ENCODE results near the gene USP44.
A peak's percentile ranks its signal among the peaks of the same experiment; 100 is the strongest.
"Not testable (repeated sequence)": the region's sequence is repeated elsewhere in the genome, so short reads cannot be mapped to it uniquely, and the experiment has no call there.

USP44 gene

GRCh38 chr12:95505039-95505438 is 46.2 kb downstream of the USP44 start:
- no peak for DNase-seq

DNA sequence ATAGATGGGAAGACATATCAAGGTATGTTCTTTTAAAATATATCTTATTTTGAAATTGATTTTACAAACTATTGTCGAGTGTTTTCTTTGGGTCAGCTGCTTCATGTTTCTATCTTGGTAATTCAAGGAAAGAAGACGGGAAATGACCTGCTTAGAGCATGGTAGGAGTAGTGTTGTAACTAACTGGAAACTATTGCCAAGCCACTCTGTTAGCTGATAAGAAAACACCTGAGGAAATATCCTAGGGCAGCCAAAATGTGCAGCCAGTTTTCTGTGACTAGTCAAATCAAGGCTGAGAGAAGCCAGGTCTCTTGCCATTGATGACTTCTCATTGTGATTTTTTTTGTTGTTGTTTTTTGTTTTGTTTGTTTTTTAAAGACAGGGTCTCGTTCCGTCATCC is 47.1 kb downstream of the USP44 start:
- no peak for DNase-seq

GRCh38 chr12:95499772-95500171 is 51.5 kb downstream of the USP44 start:
- DNase-seq = no peak

GRCh38 chr12:95498968-95499367 is 52.3 kb downstream of the USP44 start:
- DNase-seq = no peak

DNA sequence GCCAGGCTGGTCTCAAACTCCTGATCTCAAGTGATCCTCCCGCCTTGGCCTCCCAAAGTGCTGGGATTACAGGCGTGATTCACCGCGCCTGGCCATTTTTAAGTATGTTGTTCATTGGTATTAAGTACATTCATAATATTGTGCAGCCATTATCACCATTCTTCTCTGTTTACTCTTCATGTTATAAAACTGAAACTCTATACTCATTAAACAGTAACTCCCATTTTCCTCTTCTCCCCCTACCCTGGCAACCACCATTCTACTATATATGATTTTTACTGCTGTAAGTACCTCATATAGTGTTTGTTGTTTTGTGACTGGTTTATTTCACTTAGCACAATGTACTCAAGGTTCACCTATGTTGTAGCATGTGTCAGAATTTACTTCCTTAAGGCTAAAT is 54.2 kb downstream of the USP44 start:
- DNase-seq = no peak

DNA sequence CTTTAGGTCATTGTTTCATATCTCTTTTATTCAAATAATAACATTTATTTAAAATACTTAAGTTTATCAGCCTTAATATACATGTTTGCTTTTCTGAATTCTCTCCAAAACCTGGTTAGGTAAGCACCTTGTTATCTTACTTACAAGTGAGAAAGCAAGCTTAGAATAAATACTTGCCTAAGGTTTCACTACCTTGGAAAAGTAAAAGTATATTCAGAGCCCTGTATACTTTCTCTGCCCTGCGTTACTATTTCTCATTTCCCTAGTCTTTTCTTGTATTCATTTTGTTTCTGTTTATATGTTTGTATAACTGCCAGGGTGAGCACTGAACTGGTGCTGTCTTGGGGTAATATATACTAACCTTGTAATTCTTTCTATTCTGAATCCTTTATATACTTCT is 55.8 kb downstream of the USP44 start:
- no peak for DNase-seq

DNA sequence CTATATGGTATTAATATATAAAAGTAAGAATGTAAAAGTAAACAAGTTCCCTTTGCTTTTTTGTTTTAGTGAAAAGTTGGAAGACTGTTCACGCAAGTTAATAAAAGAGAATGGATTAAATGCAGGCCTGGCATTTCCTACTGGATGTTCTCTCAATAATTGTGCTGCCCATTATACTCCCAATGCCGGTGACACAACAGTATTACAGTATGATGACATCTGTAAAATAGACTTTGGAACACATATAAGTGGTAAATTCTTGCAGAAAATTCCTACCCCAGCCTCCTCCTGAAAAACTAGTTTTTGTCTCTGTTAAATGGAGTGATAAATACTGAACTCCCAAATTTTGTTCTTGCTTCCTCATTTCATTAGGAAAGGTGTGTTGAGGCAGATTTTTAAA is 56.4 kb downstream of the USP44 start:
- DNase-seq = no peak

DNA sequence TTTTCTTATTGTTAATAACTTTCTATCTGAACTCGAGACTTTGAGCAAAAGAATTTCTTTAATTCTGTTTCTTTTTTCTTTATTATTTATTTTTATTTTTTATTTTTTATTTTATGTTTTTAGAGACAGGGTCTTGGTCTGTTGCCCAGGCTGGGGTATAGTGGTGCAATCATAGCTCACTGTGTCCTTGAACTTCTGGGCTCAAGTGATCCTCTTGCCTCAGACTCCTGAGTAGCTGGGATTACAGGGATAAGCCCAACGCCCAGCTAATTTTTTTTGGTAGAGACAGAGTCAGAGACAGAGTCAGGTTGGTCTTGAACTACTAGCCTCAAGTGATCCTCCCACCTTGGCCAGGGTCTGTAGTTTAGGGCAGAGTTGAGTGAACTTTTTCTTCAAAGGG is 58.8 kb downstream of the USP44 start:
- DNase-seq = no peak

GRCh38 chr12:95487024-95487423 is 64.3 kb downstream of the USP44 start:
- DNase-seq = no peak

DNA sequence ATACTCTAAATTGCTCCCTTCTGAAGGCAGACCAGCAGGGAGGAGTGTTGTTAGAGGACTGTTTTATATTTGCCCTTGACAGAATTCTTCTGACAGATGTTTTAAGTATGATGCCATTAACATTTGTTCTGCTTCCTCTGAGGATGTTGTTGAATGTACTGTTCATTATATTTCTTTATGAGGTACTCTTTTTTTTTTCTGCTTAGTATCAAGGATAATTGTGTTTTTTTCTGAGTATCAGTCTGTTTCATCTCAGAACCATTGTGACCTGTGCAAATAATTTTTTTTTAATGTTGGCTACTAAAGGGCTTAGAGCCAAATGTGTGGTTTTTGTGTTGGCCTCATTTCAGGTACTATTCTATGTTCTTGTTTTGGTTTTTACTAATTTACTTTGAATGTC is 66.8 kb downstream of the USP44 start:
- DNase-seq = no peak

- not testable (repeated sequence) for DNase-seq
Observed at GRCh38 chr12:95482564-95482963, 68.7 kb downstream of the USP44 start.

GRCh38 chr12:95481888-95482287 is 69.4 kb downstream of the USP44 start:
- no peak for DNase-seq

GRCh38 chr12:95481072-95481471 is 70.2 kb downstream of the USP44 start:
- DNase-seq = no peak

DNA sequence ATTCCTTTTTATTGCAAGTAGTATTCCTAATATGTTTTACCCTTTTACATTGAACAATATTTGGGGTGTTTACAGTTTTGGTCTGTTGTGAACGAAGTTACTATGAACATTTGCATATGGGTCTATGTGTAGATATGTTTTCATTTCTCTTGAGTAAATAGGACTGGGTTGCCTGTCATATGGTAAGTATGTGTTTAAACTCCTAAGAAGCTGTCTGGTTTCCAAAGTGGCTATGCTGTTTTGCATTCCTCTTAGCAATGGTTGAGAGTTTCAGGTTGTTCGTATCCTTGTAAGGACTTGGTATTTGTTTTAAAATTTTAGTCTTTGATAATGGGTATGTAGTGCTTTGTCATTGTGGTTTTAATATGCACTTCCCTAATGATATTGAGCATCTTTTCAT is 71.0 kb downstream of the USP44 start:
- no peak for DNase-seq

- DNase-seq = no peak
Observed at GRCh38 chr12:95474660-95474958, 76.7 kb downstream of the USP44 start.

- DNase-seq = peak; percentile 85
Observed at GRCh38 chr12:95473884-95474659, 77.2 kb downstream of the USP44 start, which contains the start of gene METAP2. Gene METAP2 (plus strand): TSS chr12:95474152. CDS start chr12:95474180, 28 bp downstream.

DNA sequence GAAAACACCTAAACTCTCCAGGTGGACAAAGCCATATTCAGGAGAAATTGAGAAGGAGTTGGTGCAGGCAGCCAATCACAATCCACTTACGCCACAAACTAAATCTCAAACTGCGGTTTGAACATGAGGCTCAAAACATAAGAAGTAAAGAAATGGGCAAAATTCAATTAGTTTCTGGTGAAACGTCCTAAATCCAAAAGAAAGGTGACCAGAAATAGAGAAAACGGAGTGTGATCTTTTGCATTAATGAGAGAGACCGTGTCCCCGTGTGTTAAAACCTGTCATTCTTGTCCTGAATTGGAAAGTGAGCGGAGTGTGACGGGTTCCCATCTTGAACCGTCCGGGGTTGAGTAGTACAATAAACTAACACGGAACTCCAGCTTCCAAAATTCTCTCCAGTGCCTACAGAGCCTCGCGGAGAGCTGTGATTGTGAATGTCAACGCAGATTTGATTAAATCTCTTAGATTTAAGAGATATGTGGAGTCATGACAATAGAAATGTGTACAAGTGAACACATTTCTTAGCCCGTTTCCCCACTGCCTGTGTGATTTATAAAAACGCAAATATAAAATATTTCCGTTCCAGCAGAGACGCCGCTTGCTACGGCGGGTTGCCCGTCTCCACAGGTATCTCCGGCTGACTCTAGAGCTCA is 77.9 kb downstream of the USP44 start:
- DNase-seq = peak; percentile 16

- DNase-seq = no peak
Observed at GRCh38 chr12:95470300-95470699, 81.0 kb downstream of the USP44 start.

Data from effector CD4-positive, alpha-beta T cell (primary cell).